Choroid plexus epithelial cell (primary cell): ENCODE results near the gene XPO6.

Source experiments
- DNase-seq: peaks from one replicate; pipeline ENCODE4 v3.0.0-alpha.2; 2010; ENCODE audit warnings: low read depth
- H3K4me3 ChIP-seq: 2 replicates; pipeline ENCODE4 v1.5.1; 2011; ENCODE audit warnings: low read depth, mild to moderate bottlenecking, control low read depth, low read length, moderate library complexity
- CTCF ChIP-seq: conservative IDR thresholded peaks from 2 replicates; pipeline ENCODE4 v1.5.1; 2011; ENCODE audit warnings: low read depth, mild to moderate bottlenecking, control low read depth, inconsistent platforms, low read length, moderate library complexity

The XPO6 gene

GRCh38 chr16:28165598-28165997 lies 46.2 kb downstream of the XPO6 start:
- DNase-seq, result no peak
- TF ChIP-seq CTCF, result no peak
- no peak overlapping the region for H3K4me3 ChIP-seq

- no peak overlapping the region for H3K4me3 ChIP-seq
- TF ChIP-seq CTCF, result no peak
- peak; percentile 84 for DNase-seq
Observed at GRCh38 chr16:28164140-28164539, 47.6 kb downstream of the XPO6 start.

DNA sequence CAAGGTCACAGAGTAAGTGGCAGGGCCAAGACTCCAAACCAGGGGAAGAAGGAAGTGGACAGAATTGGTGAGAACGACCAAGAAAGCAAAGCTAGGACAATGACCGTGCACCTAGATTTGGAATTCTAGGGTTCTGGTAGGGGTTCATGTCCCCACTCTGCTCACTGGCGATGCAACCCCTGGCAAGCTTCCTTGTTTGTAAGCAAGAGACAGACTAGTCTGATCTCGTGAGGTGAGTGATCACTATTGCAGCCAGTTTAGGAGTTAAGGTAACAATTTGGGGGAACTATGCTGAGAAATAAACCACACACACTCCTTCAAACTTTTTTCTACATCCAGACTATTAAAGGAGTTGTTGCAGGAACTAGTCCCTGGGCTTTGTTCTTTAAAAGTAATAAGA lies 48.1 kb downstream of the XPO6 start:
- no peak for TF ChIP-seq CTCF
- DNase-seq, result peak; percentile 38
- H3K4me3 ChIP-seq, result no peak overlapping the region

- no peak for DNase-seq
- no peak overlapping the region for H3K4me3 ChIP-seq
- no peak for TF ChIP-seq CTCF
Observed at GRCh38 chr16:28162326-28162877, 49.4 kb downstream of the XPO6 start.

DNA sequence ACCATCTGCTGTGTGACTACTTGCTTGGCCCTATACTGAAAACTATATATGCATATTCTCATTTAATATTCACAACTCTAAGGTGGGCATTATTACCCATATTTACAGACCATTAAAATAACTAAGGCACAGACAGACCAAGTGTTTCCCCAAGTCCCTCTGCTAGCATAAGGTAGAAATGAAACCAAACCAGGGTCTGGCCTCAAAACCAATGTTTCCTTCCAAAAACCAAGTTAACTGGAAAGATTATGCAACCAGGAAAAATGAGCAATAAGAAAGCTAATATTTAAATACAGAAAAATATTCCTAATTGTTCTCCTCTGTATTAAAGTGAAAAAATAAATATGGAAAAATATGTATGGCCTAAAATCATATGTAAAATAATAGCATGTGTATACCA lies 50.1 kb downstream of the XPO6 start:
- no peak for DNase-seq
- no peak overlapping the region for H3K4me3 ChIP-seq
- no peak for TF ChIP-seq CTCF

DNA sequence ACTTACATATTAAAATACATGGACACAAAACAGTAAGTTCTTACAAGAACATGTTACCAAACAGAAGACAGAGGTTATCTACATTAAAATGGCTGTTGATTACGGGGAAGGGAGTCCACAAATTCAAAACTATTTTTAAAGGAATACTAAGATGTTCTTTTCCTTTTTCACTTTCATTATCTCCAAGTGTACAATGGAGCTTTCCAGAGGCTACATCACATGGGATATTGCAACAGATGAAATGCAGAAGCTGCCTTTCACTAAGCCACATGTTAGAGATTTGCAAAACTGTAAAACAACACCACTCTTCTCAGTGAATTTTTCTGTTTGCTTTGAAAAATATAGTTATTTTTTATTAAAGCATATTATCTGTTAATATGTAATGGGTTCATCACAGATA lies 53.6 kb downstream of the XPO6 start:
- DNase-seq, result peak; percentile 87
- peak overlapping the region; percentile 7 for H3K4me3 ChIP-seq
- no peak for TF ChIP-seq CTCF

GRCh38 chr16:28156056-28156680 lies 55.6 kb downstream of the XPO6 start:
- no peak for TF ChIP-seq CTCF
- DNase-seq, result no peak
- no peak overlapping the region for H3K4me3 ChIP-seq
